HFF-Myc (cell line): ENCODE measurements around the gene PLEKHB1.
"Not testable (repeated sequence)": the region's sequence is repeated elsewhere in the genome, so short reads cannot be mapped to it uniquely, and the experiment has no call there.

Experiments
- DNase-seq: peaks from one replicate; pipeline ENCODE4 v3.0.0-alpha.2; 2011; ENCODE audit warnings: low read depth; ENCODE audit errors: extremely low read depth
- H3K4me3 ChIP-seq: replicated peaks from 2 replicates; pipeline ENCODE4 v1.5.1; 2011; ENCODE audit warnings: low read depth, mild to moderate bottlenecking, control low read depth, low read length
- TF ChIP-seq, protein P1 (sequence below): IDR thresholded peaks from 2 replicates; pipeline ENCODE4 v1.5.1; 2012; ENCODE audit warnings: mild to moderate bottlenecking, low read depth, low read length, control low read depth; ENCODE audit errors: missing control alignments

Gene PLEKHB1

GRCh38 chr11:73670808-73671207, 24.4 kb downstream of the PLEKHB1 start:
- TF ChIP-seq, protein P1, sequence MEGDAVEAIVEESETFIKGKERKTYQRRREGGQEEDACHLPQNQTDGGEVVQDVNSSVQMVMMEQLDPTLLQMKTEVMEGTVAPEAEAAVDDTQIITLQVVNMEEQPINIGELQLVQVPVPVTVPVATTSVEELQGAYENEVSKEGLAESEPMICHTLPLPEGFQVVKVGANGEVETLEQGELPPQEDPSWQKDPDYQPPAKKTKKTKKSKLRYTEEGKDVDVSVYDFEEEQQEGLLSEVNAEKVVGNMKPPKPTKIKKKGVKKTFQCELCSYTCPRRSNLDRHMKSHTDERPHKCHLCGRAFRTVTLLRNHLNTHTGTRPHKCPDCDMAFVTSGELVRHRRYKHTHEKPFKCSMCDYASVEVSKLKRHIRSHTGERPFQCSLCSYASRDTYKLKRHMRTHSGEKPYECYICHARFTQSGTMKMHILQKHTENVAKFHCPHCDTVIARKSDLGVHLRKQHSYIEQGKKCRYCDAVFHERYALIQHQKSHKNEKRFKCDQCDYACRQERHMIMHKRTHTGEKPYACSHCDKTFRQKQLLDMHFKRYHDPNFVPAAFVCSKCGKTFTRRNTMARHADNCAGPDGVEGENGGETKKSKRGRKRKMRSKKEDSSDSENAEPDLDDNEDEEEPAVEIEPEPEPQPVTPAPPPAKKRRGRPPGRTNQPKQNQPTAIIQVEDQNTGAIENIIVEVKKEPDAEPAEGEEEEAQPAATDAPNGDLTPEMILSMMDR, result no peak
- H3K4me3 ChIP-seq, result no peak overlapping the region
- DNase-seq, result no peak

DNA sequence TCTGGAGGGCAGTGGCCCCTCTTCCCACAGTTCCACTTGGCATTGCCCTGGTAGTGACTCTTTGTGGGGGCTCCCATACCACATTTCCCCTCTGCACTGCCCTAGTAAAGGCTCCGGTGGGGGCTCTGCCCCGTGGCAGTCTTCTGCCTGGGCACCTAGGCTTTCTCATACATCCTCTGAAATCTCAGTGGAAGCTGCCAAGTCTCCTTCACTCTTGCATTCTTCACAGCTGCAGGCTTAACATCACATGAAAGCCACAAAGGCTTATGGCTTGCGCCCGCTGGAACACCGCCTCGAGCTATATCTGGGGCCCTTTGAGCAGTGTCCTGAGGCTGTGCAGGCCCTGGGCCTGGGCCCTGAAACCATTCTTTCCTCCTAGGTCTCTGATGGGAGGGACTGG, 25.3 kb downstream of the PLEKHB1 start:
- no peak overlapping the region for H3K4me3 ChIP-seq
- TF ChIP-seq, protein P1, result no peak
- DNase-seq, result no peak

- not testable (repeated sequence) for H3K4me3 ChIP-seq, DNase-seq
Measured at GRCh38 chr11:73676552-73676951, 30.2 kb downstream of the PLEKHB1 start.

GRCh38 chr11:73680687-73681086, 34.3 kb downstream of the PLEKHB1 start:
- no peak for DNase-seq
- H3K4me3 ChIP-seq, result no peak overlapping the region
- TF ChIP-seq, protein P1, result no peak

- no peak overlapping the region for H3K4me3 ChIP-seq
- TF ChIP-seq, protein P1, result no peak
- DNase-seq, result no peak
Measured at GRCh38 chr11:73693899-73694525, 47.6 kb downstream of the PLEKHB1 start.

GRCh38 chr11:73705053-73705452, 58.7 kb downstream of the PLEKHB1 start:
- no peak for DNase-seq
- H3K4me3 ChIP-seq, result no peak overlapping the region
- TF ChIP-seq, protein P1, result no peak

DNA sequence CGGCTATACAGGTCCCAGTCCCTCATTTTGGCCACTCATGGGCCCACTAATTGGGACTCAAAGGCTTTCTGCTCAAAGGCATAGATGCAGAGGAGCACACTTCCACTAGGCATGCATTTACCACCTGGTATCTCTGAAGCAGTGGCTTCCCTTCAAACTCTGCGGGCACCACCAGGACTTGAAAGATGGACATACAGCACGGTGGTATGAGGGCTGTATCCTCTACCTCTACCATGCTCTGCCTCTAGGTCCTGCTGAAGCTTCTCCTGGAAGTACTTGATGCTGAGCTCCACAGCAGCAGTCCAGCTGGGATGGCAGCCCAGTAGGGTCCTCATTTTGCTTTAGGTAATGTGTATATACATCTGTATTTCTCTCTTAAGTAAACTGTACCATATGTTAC, 64.6 kb downstream of the PLEKHB1 start:
- TF ChIP-seq, protein P1, result no peak
- H3K4me3 ChIP-seq, result no peak overlapping the region
- no peak for DNase-seq
